Endothelial cell (in vitro differentiated cells): ENCODE measurements around the gene NKD1. TPM values are rescaled to one million over a fixed set of nuclear protein-coding genes. Genes with fewer than 3 reads are reported as not detected.
A peak's percentile ranks its signal among the peaks of the same experiment; 100 is the strongest.

Experiments used
- DNase-seq: peaks from one replicate; pipeline ENCODE4 v3.0.0; 2021; ENCODE audit warnings: low spot score
- H3K27ac Mint-ChIP-seq: one replicate; pipeline ENCODE4 v1.8.0; 2021; ENCODE audit warnings: mixed read lengths, inconsistent platforms; ENCODE audit not compliant: unreplicated experiment
- H3K27me3 Mint-ChIP-seq: one replicate; pipeline ENCODE4 v1.8.0; 2021; ENCODE audit warnings: mild to moderate bottlenecking, moderate library complexity, mixed read lengths, inconsistent platforms; ENCODE audit not compliant: unreplicated experiment
- H3K36me3 Mint-ChIP-seq: one replicate; pipeline ENCODE4 v1.8.0; 2021; ENCODE audit warnings: mild to moderate bottlenecking, low read depth, mixed read lengths, inconsistent platforms; ENCODE audit not compliant: unreplicated experiment
- H3K4me1 Mint-ChIP-seq: one replicate; pipeline ENCODE4 v1.8.0; 2021; ENCODE audit warnings: mild to moderate bottlenecking, mixed read lengths, inconsistent platforms; ENCODE audit not compliant: unreplicated experiment
- H3K4me3 Mint-ChIP-seq: one replicate; pipeline ENCODE4 v1.8.0; 2021; ENCODE audit warnings: mild to moderate bottlenecking, mixed read lengths, inconsistent platforms; ENCODE audit not compliant: unreplicated experiment
- H3K9me3 Mint-ChIP-seq: one replicate; pipeline ENCODE4 v1.8.0; 2021; ENCODE audit warnings: mixed read lengths, inconsistent platforms; ENCODE audit not compliant: unreplicated experiment
- CTCF ChIP-seq: fragments of 200-600 bp; sonication (generic); IDR thresholded peaks from one replicate; pipeline ENCODE4 v1.5.0; 2021; ENCODE audit warnings: antibody characterized with exemption; ENCODE audit not compliant: unreplicated experiment
- total RNA-seq: library from RNA; stranded (reverse); fragmentation: NEBNext Ultra II Directional; extraction: Animal tissue kit (Norgen Biotek cat#: 25700); gene quantifications from one replicate; pipeline ENCODE4 v1.2.1, GENCODE V29; 2021; ENCODE audit not compliant: unreplicated experiment

Gene NKD1
- total RNA-seq, 1 donor from 2014 or later, result 2.4 TPM

- H3K4me1 Mint-ChIP-seq, result peaks cover 15% of the 10 kb centered on the region
- no peak for DNase-seq
- H3K27ac Mint-ChIP-seq, result no peak overlapping the region
Measured at GRCh38 chr16:50609471-50609870, 61.3 kb downstream of the NKD1 start.

GRCh38 chr16:50610331-50611262 lies 62.4 kb downstream of the NKD1 start:
- H3K27me3 Mint-ChIP-seq, result peaks cover 6% of the 10 kb centered on the region
- H3K9me3 Mint-ChIP-seq, result no peaks in the 10 kb centered on the region
- TF ChIP-seq CTCF, result no peak
- H3K4me1 Mint-ChIP-seq, result peaks cover 15% of the 10 kb centered on the region
- H3K27ac Mint-ChIP-seq, result no peak overlapping the region
- no peaks in the 10 kb centered on the region for H3K36me3 Mint-ChIP-seq
- no peak overlapping the region for H3K4me3 Mint-ChIP-seq
- no peak for DNase-seq

More at GRCh38 chr16:50609471-50609870, 61.3 kb downstream of the NKD1 start:
- Mint-ChIP-seq H3K4me3 (no peak overlapping the region), H3K9me3 (no peaks in the 10 kb centered on the region), H3K36me3 (no peaks in the 10 kb centered on the region), H3K27me3 (peaks cover 6% of the 10 kb centered on the region)
- TF ChIP-seq CTCF, result no peak

GRCh38 chr16:50611332-50611934 lies 63.2 kb downstream of the NKD1 start:
- Mint-ChIP-seq H3K4me1 (peaks cover 15% of the 10 kb centered on the region), H3K4me3 (peak overlapping the region; percentile 7), H3K36me3 (no peaks in the 10 kb centered on the region), H3K27ac (no peak overlapping the region), H3K9me3 (no peaks in the 10 kb centered on the region), H3K27me3 (peaks cover 4% of the 10 kb centered on the region)
- no peak for DNase-seq
- TF ChIP-seq CTCF, result no peak

- H3K27me3 Mint-ChIP-seq, result peaks cover 4% of the 10 kb centered on the region
- no peaks in the 10 kb centered on the region for H3K9me3 Mint-ChIP-seq
- no peak for TF ChIP-seq CTCF
- no peaks in the 10 kb centered on the region for H3K36me3 Mint-ChIP-seq
- peak overlapping the region; percentile 38 for H3K27ac Mint-ChIP-seq
- H3K4me1 Mint-ChIP-seq, result peaks cover 19% of the 10 kb centered on the region
- H3K4me3 Mint-ChIP-seq, result peak overlapping the region; percentile 7
- no peak for DNase-seq
Measured at GRCh38 chr16:50611995-50612848, 64.0 kb downstream of the NKD1 start.
